Activated CD8-positive, alpha-beta memory T cell treated with anti-CD3 and anti-CD28 coated beads, Interleukin-2, amount 50 U/mL, for 1 hour (primary cell): ENCODE results near the gene ZYG11A.

Experiments used
- DNase-seq: peaks from one replicate; pipeline ENCODE4 v3.0.0-alpha.2; 2020; ENCODE audit errors: extremely low read depth

Gene ZYG11A

GRCh38 chr1:52917581-52917980 lies 75.0 kb downstream of the ZYG11A start:
- no peak for DNase-seq

- no peak for DNase-seq
Measured at GRCh38 chr1:52918201-52918600, 75.6 kb downstream of the ZYG11A start.

GRCh38 chr1:52919051-52919722 lies 76.6 kb downstream of the ZYG11A start:
- DNase-seq, result no peak

GRCh38 chr1:52919723-52920483 lies 77.3 kb downstream of the ZYG11A start:
- no peak for DNase-seq

- no peak for DNase-seq
Measured at GRCh38 chr1:52920791-52921291, 78.3 kb downstream of the ZYG11A start.

GRCh38 chr1:52925571-52926005 lies 83.0 kb downstream of the ZYG11A start:
- no peak for DNase-seq

GRCh38 chr1:52926864-52927211 lies 84.3 kb downstream of the ZYG11A start:
- DNase-seq, result no peak

GRCh38 chr1:52927212-52928014 lies 84.9 kb downstream of the ZYG11A start, which contains the start of gene SCP2:
Gene SCP2, plus strand, starts transcription at chr1:52927276. Its CDS starts 121 bp downstream, at chr1:52927397.
- DNase-seq, result peak; percentile 44

- no peak for DNase-seq
Measured at GRCh38 chr1:52928015-52928404, 85.5 kb downstream of the ZYG11A start.

GRCh38 chr1:52929019-52929418 lies 86.5 kb downstream of the ZYG11A start:
- no peak for DNase-seq

GRCh38 chr1:52937433-52938182 lies 95.0 kb downstream of the ZYG11A start:
- DNase-seq, result no peak

GRCh38 chr1:52938183-52938451 lies 95.6 kb downstream of the ZYG11A start:
- DNase-seq, result no peak

- no peak for DNase-seq
Measured at GRCh38 chr1:52943876-52944416, 101.4 kb downstream of the ZYG11A start.

- no peak for DNase-seq
Measured at GRCh38 chr1:52944566-52944965, 102.0 kb downstream of the ZYG11A start.
